DOHH2 (cell line): Measurements from ENCODE around the gene BICDL1.
"Not testable (repeated sequence)": the region's sequence is repeated elsewhere in the genome, so short reads cannot be mapped to it uniquely, and the experiment has no call there.

Experiments used
- CTCF ChIP-seq: fragments of 200-600 bp; sonication (generic); IDR thresholded peaks from one replicate; pipeline ENCODE4 v1.5.1; 2014; ENCODE audit warnings: antibody characterized with exemption, mild to moderate bottlenecking, low read depth, low read length; ENCODE audit not compliant: poor library complexity, severe bottlenecking
- EZH2phosphoT487 ChIP-seq: fragments of 200-600 bp; sonication (generic); IDR thresholded peaks from 2 replicates; pipeline ENCODE4 v1.6.1; 2017; ENCODE audit warnings: borderline replicate concordance, mild to moderate bottlenecking, antibody characterized with exemption, low read length, moderate library complexity, mixed read lengths

- not testable (repeated sequence) for TF ChIP-seq CTCF, EZH2phosphoT487
These were observed 8.3 kb upstream of the BICDL1 start for GRCh38 chr12:119980702-119981101.
